HCT116 (cell line): ENCODE measurements around the gene GRID2IP. TPM values are rescaled to one million over a fixed set of nuclear protein-coding genes. Genes with fewer than 3 reads are reported as not detected.

ENCODE experiments used
- ATAC-seq: fragments of 200-7000 bp; cut with Tn5 transposase; 2 replicates; pipeline ENCODE4 v1.9.1; 2020; ENCODE audit warnings: mild to moderate bottlenecking, moderate library complexity
- BruUV-seq: library from RNA; stranded (reverse); fragments of 400-500 nt; replicated peaks from 2 replicates; lab custom pipeline; 2021; lab: Mats Ljungman, UMichigan
- CTCF ChIA-PET: fragments of 300-600 bp; sonication (Branson Sonifier 250); formaldehyde crosslinking; loops from one replicate; lab custom pipeline; 2021; ENCODE audit warnings: antibody characterized with exemption; lab: Charles Lee
- POLR2A ChIA-PET: fragments of 300-600, 350-600 bp; sonication (Branson Sonifier 250); formaldehyde crosslinking; loops from one replicate; lab custom pipeline; 2021; ENCODE audit warnings: antibody characterized with exemption; lab: Charles Lee
- RAD21 ChIA-PET, 2 experiments: fragments of 300-600 bp; sonication (Branson Sonifier 250); formaldehyde crosslinking; loops; one replicate each; lab custom pipeline; 2023; ENCODE audit warnings: low total read pairs in 2 of 2; ENCODE audit not compliant: uncharacterized antibody in 2 of 2, unreplicated experiment in 2 of 2, low non-redundant PET in 1 of 2; lab: Charles Lee
- DNase-seq: peaks from one replicate; pipeline ENCODE4 v3.0.0-alpha.2; 2010; ENCODE audit warnings: low read depth, low spot score
- H2AFZ ChIP-seq: fragments of 200-600 bp; shearing (Covaris generic), sonication (generic); 2 replicates; pipeline ENCODE4 v1.6.1; 2017; ENCODE audit warnings: low read depth, mixed run types, mixed read lengths, antibody characterized with exemption, low read length; ENCODE audit not compliant: poor library complexity, severe bottlenecking
- H3K27ac ChIP-seq: 2 replicates; pipeline ENCODE4 v1.5.1; 2012; ENCODE audit warnings: low read depth, low read length
- H3K27me3 ChIP-seq: fragments of 200-600 bp; sonication (generic); 2 replicates; pipeline ENCODE4 v1.6.1; 2016; ENCODE audit warnings: mixed run types, low read length, mixed read lengths; ENCODE audit not compliant: insufficient read depth
- H3K36me3 ChIP-seq, 2 experiments: fragments of 200-500 bp in 1 of 2; fragments of 200-600 bp in 1 of 2; sonication (Bioruptor generic) in 1 of 2; sonication (generic) in 1 of 2; 2 replicates each; pipeline versions ENCODE4 v1.5.1 to v1.6.1; 2014 to 2016; ENCODE audit warnings: low read length in 2 of 2, inconsistent platforms in 1 of 2, mixed read lengths in 1 of 2, mixed run types in 1 of 2; ENCODE audit not compliant: insufficient read depth in 2 of 2, control insufficient read depth in 1 of 2
- H3K4me1 ChIP-seq, 2 experiments: fragments of 200-600 bp in 1 of 2; sonication (generic) in 1 of 2; 2 replicates each; pipeline versions ENCODE4 v1.5.1 to v1.6.1; 2012 to 2017; ENCODE audit warnings: low read length in 2 of 2, inconsistent platforms in 1 of 2, mild to moderate bottlenecking in 1 of 2, mixed read lengths in 1 of 2, mixed run types in 1 of 2, moderate library complexity in 1 of 2; ENCODE audit not compliant: insufficient read depth in 2 of 2, control insufficient read depth in 1 of 2
- H3K4me2 ChIP-seq: fragments of 200-600 bp; sonication (generic); 2 replicates; pipeline ENCODE4 v1.6.1; 2017; ENCODE audit warnings: mixed run types, low read length, mixed read lengths
- H3K4me3 ChIP-seq, 2 experiments: fragments of 200-600 bp in 1 of 2; sonication (generic) in 1 of 2; replicated peaks in 1 of 2; 2 replicates each; pipeline ENCODE4 v1.5.1; 2011 to 2016; ENCODE audit warnings: low read length in 2 of 2, control low read depth in 1 of 2, low read depth in 1 of 2, mild to moderate bottlenecking in 1 of 2, mixed read lengths in 1 of 2, mixed run types in 1 of 2
- H3K79me2 ChIP-seq: fragments of 200-600 bp; sonication (generic); 2 replicates; pipeline ENCODE4 v1.6.1; 2017; ENCODE audit warnings: mild to moderate bottlenecking, mixed run types, low read length, moderate library complexity, mixed read lengths; ENCODE audit not compliant: insufficient read depth
- H3K9ac ChIP-seq: fragments of 200-600 bp; sonication (generic); 2 replicates; pipeline ENCODE4 v1.6.1; 2016; ENCODE audit warnings: low read length, mixed read lengths
- H3K9me2 ChIP-seq: fragments of 200-600 bp; sonication (generic), shearing (Covaris generic); 2 replicates; pipeline ENCODE4 v1.6.1; 2017; ENCODE audit warnings: mixed run types, mild to moderate bottlenecking, moderate library complexity; ENCODE audit not compliant: insufficient read depth
- H3K9me3 ChIP-seq, 2 experiments: fragments of 200-500 bp in 1 of 2; fragments of 200-600 bp in 1 of 2; sonication (Bioruptor generic) in 1 of 2; sonication (generic) in 1 of 2; 2 replicates each; pipeline ENCODE4 v1.6.1; 2014 to 2017; ENCODE audit warnings: low read length in 2 of 2, mixed read lengths in 2 of 2, inconsistent platforms in 1 of 2, low read depth in 1 of 2, mild to moderate bottlenecking in 1 of 2, mixed run types in 1 of 2, moderate library complexity in 1 of 2; ENCODE audit not compliant: control insufficient read depth in 1 of 2, insufficient read depth in 1 of 2
- H4K20me1 ChIP-seq: fragments of 200-600 bp; sonication (generic), shearing (Covaris generic); 2 replicates; pipeline ENCODE4 v1.6.1; 2017; ENCODE audit warnings: mixed run types, mild to moderate bottlenecking, moderate library complexity; ENCODE audit not compliant: insufficient read depth
- CBX3 ChIP-seq: IDR thresholded peaks from 2 replicates; pipeline ENCODE4 v1.6.1; 2012; ENCODE audit warnings: low read depth
- CEBPB ChIP-seq: IDR thresholded peaks from 2 replicates; pipeline ENCODE4 v1.6.1; 2012; ENCODE audit warnings: low read depth
- EGR1 ChIP-seq: IDR thresholded peaks from 2 replicates; pipeline ENCODE4 v1.6.1; 2012; ENCODE audit warnings: low read depth
- ELF1 ChIP-seq: IDR thresholded peaks from 2 replicates; pipeline ENCODE4 v1.6.1; 2012; ENCODE audit warnings: low read depth, borderline replicate concordance
- EZH2 ChIP-seq: fragments of 200-600 bp; sonication (generic); IDR thresholded peaks from 2 replicates; pipeline ENCODE4 v1.6.1; 2017; ENCODE audit warnings: antibody characterized with exemption, mixed run types
- EZH2phosphoT487 ChIP-seq: fragments of 200-600 bp; IDR thresholded peaks from 2 replicates; pipeline ENCODE4 v1.6.1; 2018; ENCODE audit warnings: antibody characterized with exemption, borderline replicate concordance
- FOSL1 ChIP-seq: IDR thresholded peaks from 2 replicates; pipeline ENCODE4 v1.6.1; 2012; ENCODE audit warnings: low read depth
- JUND ChIP-seq: IDR thresholded peaks from 2 replicates; pipeline ENCODE4 v1.6.1; 2012
- POLR2AphosphoS5 ChIP-seq: IDR thresholded peaks from 2 replicates; pipeline ENCODE4 v1.6.1; 2011; ENCODE audit warnings: mild to moderate bottlenecking, low read depth, low read length, moderate library complexity
- RAD21 ChIP-seq: IDR thresholded peaks from 2 replicates; pipeline ENCODE4 v1.6.1; 2012; ENCODE audit warnings: low read depth, mild to moderate bottlenecking
- SIN3A ChIP-seq: IDR thresholded peaks from 2 replicates; pipeline ENCODE4 v1.6.1; 2012; ENCODE audit warnings: low read depth
- SRF ChIP-seq: IDR thresholded peaks from 2 replicates; pipeline ENCODE4 v1.6.1; 2012; ENCODE audit warnings: low read depth
- TCF7L2 ChIP-seq: IDR thresholded peaks from 2 replicates; pipeline ENCODE4 v1.7.0; 2011; ENCODE audit warnings: borderline replicate concordance, inconsistent platforms; ENCODE audit not compliant: insufficient read depth, insufficient read length; ENCODE audit errors: extremely low read depth
- YY1 ChIP-seq: IDR thresholded peaks from 2 replicates; pipeline ENCODE4 v1.6.1; 2011; ENCODE audit warnings: low read length, low read depth, moderate library complexity, mild to moderate bottlenecking; ENCODE audit not compliant: insufficient replicate concordance; ENCODE audit errors: extremely low read depth
- ZFX ChIP-seq: fragments of 450-650 bp; IDR thresholded peaks from 2 replicates; pipeline ENCODE4 v1.6.1; 2017
- ZNF274 ChIP-seq: fragments of 200-500 bp; sonication (Bioruptor generic); IDR thresholded peaks from 2 replicates; pipeline ENCODE4 v1.6.1; 2014; ENCODE audit warnings: mild to moderate bottlenecking, low read depth, low read length, inconsistent platforms
- intact Hi-C: fragments of 100-400 bp; cut with micrococcal nuclease; formaldehyde crosslinking; loops from 2 replicates; pipeline ENCODE4 v1.10.0; 2022
- total RNA-seq: library from RNA; stranded (reverse); gene quantifications from one replicate; pipeline ENCODE4 v1.2.1, GENCODE V29; 2021; ENCODE audit not compliant: unreplicated experiment
- TF ChIP-seq, protein P1 (sequence below): IDR thresholded peaks from 2 replicates; pipeline ENCODE4 v1.6.1; 2012
- TF ChIP-seq, protein P2 (sequence below): IDR thresholded peaks from 2 replicates; pipeline ENCODE4 v1.6.1; 2012
- TF ChIP-seq, protein P3 (sequence below): IDR thresholded peaks from 2 replicates; pipeline ENCODE4 v1.6.1; 2011; ENCODE audit warnings: mild to moderate bottlenecking, low read length, moderate library complexity; ENCODE audit not compliant: insufficient replicate concordance; ENCODE audit errors: extremely low read depth

Gene GRID2IP
- total RNA-seq, 1 experiment from 2014 or later: 3.2 TPM

DNA sequence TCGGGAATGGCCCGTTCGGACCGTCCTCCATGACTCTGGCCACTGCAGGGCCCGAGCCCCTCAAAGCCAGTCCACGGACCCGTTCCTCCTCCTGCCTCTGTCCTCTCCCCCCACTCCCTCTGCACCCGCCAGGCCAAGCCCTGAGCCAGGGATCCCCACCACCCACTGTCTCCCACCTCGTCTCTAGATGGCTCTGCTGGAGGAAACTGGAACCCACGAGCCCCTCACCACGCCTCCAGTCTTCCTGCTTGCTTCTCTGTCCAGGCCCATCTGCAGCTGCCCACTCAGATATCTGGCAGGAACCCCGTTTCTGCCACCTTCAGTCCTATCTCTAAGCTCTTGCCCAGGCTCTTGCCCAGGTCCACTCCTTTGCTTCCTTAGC is 24.3 kb downstream of the GRID2IP start:
- Histone ChIP-seq H3K27ac (no peak overlapping the region), H3K36me3 (no peaks in the 10 kb centered on the region), H3K4me2 (no peak overlapping the region), H3K79me2 (no peaks in the 10 kb centered on the region), H3K9ac (no peak overlapping the region), H4K20me1 (no peaks in the 10 kb centered on the region), H3K9me3 (no peaks in the 10 kb centered on the region), H3K4me1 (peaks cover 0 to 15% of the 10 kb centered on the region in 2 experiments; a peak in 1 of 4 replicates)
- no peak for DNase-seq
- POLR2A ChIA-PET: no interaction called here
- RAD21 ChIA-PET: no interaction called here
- TF ChIP-seq ZNF274: no peak
- TF ChIP-seq, all 23 proteins: peak for 0
- Histone ChIP-seq H3K9me2 (no peaks in the 10 kb centered on the region), H2AFZ (no peak overlapping the region), H3K4me3 (no peak overlapping the region), H3K27me3 (no peaks in the 10 kb centered on the region)
- ATAC-seq: no peak
- no TSS peak for BruUV-seq
- CTCF ChIA-PET: no interaction called here
- intact Hi-C loops: no loop called here

DNA sequence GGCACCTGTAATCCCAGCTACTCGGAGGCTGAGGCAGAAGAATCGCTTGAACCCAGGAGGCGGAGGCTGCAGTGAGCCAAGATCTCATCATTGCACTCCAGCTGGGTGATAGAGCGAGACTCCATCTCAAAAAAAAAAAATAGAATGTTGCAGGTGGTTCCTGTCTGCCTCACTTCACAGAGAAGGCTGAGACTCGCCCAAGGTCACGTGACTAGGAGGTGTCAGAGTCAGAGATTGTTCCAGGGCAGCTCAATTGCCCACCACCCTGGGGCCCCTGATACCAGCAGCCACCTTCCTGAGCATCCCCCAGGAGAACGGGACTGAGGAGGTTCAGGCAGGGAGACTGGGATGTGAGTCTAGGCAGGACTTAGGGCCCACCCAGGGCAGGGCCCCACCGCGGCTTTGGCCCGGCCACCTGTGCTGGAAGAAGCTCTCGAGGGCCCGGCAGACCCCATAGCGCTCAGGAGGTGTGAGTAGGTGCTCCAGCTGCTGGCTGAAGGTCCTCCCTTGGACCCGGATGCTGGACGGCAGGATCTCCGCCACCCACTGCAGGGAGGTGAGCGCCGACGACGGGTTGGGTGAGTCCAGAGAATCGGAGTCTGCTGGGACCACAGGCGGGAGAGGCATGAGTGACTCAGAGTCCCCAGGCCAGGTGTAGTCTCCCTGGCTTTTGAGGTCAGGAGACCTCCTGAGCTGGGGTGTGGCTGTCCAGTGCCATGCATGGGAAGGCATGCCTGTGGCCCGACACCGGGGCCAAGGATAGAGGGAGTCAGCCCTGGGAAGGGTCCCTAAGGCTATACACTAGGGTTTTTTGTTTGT is 30.9 kb downstream of the GRID2IP start:
- H3K36me3 ChIP-seq: no peaks in the 10 kb centered on the region
- H3K9me3 ChIP-seq: no peaks in the 10 kb centered on the region
- ATAC-seq (no peak), DNase-seq (no peak)
- no peak overlapping the region for H2AFZ ChIP-seq
- no peaks in the 10 kb centered on the region for H3K27me3 ChIP-seq
- intact Hi-C loops: no loop called here
- H3K27ac ChIP-seq: no peak overlapping the region
- H4K20me1 ChIP-seq: no peaks in the 10 kb centered on the region
- no TSS peak for BruUV-seq
- no peak overlapping the region for H3K4me3 ChIP-seq
- H3K9me2 ChIP-seq: no peaks in the 10 kb centered on the region
- CTCF ChIA-PET: no interaction called here
- H3K9ac ChIP-seq: no peak overlapping the region
- no peak overlapping the region for H3K4me2 ChIP-seq
- no peaks in the 10 kb centered on the region for H3K79me2 ChIP-seq
- no peak for TF ChIP-seq SIN3A
- no peak for TF ChIP-seq CEBPB
- TF ChIP-seq, protein P1, sequence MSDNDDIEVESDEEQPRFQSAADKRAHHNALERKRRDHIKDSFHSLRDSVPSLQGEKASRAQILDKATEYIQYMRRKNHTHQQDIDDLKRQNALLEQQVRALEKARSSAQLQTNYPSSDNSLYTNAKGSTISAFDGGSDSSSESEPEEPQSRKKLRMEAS: no peak
- TF ChIP-seq SRF: no peak
- no peak for TF ChIP-seq EGR1
- TF ChIP-seq, protein P2, sequence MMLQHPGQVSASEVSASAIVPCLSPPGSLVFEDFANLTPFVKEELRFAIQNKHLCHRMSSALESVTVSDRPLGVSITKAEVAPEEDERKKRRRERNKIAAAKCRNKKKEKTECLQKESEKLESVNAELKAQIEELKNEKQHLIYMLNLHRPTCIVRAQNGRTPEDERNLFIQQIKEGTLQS: no peak
- TF ChIP-seq ZNF274: no peak
- TF ChIP-seq ELF1: no peak
- TF ChIP-seq FOSL1: no peak
- TF ChIP-seq ZFX: no peak
- TF ChIP-seq YY1: no peak
- no peak for TF ChIP-seq CBX3
- TF ChIP-seq EZH2phosphoT487: no peak
- no peak for TF ChIP-seq JUND
- no peak for TF ChIP-seq EZH2
- no peak for TF ChIP-seq POLR2AphosphoS5
- no peak for TF ChIP-seq TCF7L2
- TF ChIP-seq, protein P3, sequence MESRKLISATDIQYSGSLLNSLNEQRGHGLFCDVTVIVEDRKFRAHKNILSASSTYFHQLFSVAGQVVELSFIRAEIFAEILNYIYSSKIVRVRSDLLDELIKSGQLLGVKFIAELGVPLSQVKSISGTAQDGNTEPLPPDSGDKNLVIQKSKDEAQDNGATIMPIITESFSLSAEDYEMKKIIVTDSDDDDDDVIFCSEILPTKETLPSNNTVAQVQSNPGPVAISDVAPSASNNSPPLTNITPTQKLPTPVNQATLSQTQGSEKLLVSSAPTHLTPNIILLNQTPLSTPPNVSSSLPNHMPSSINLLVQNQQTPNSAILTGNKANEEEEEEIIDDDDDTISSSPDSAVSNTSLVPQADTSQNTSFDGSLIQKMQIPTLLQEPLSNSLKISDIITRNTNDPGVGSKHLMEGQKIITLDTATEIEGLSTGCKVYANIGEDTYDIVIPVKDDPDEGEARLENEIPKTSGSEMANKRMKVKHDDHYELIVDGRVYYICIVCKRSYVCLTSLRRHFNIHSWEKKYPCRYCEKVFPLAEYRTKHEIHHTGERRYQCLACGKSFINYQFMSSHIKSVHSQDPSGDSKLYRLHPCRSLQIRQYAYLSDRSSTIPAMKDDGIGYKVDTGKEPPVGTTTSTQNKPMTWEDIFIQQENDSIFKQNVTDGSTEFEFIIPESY: no peak
- no peak for TF ChIP-seq RAD21
- POLR2A ChIA-PET: no interaction called here
- RAD21 ChIA-PET: no interaction called here
- peaks cover 2 to 5% of the 10 kb centered on the region in 2 experiments; a peak in 3 of 4 replicates for H3K4me1 ChIP-seq
